GM21381 (cell line): ENCODE results near the gene MICU1.
"Not testable (repeated sequence)": the region's sequence is repeated elsewhere in the genome, so short reads cannot be mapped to it uniquely, and the experiment has no call there.

Source experiments
- ATAC-seq: cut with Tn5 transposase; IDR thresholded peaks from one replicate; pipeline ENCODE4 v1.9.1; 2021; ENCODE audit warnings: mild to moderate bottlenecking, moderate library complexity; ENCODE audit not compliant: unreplicated experiment

Gene MICU1

GRCh38 chr10:72332423-72333111, 293.3 kb downstream of the MICU1 start:
- ATAC-seq: no peak

DNA sequence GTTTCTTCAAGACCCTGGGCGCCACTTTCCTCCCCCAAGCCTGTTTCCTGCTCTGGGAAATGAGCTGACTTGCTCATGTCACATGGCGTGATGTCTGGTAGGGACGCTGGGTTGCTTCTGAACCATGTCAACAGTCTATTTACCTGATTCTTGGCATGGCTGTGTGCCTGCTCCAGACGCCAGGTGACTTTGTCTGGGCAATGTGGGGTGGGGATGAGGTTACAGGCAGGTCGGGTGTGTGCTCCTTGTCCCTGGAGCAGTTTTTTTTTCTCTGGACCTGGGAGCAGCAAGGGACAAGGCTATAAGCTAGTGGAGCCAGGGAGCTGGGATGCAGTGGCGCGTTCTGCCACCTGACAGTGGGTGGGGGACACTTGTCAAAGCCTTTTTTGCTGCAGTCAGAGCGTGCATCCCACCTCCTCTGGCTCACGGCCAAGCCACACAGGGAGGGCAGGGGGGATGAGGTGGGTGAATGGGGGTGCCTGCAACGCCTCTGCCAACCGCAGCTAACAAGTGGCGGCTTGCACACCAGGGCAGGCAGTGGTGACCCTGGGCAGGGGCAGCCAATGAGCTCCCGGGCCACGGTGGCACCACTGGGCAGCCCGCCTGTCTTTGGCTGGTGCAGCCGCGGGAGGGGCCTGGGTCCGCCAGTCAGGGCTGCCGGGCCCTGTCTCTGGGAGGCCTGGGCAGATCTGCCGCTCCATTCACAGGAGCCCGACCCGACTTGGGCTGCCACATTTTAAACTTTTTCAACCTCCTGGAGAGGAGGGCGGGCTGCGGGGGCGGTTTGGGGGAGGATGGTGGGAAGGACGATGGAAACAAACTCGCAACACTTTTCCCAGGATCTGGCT, 294.1 kb downstream of the MICU1 start:
- peak; percentile 53 for ATAC-seq

DNA sequence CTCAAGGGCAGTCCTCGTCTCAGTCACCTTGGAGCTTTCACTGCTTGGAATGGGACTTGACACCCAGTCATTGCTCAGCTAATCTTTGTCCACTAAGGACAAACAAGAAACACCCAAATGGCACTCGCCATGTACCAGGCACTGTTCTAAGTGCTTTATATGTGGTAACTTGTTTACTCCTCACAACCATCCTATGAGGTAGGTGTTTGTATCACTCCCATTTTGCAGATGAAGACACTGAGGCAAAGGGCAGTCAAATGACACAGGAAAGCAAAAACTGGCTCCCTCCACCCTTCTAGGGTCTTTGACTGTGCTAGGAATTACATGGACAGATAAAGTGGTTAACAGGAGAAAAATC, 295.8 kb downstream of the MICU1 start:
- ATAC-seq: no peak

GRCh38 chr10:72329290-72330068, 296.4 kb downstream of the MICU1 start:
- no peak for ATAC-seq

DNA sequence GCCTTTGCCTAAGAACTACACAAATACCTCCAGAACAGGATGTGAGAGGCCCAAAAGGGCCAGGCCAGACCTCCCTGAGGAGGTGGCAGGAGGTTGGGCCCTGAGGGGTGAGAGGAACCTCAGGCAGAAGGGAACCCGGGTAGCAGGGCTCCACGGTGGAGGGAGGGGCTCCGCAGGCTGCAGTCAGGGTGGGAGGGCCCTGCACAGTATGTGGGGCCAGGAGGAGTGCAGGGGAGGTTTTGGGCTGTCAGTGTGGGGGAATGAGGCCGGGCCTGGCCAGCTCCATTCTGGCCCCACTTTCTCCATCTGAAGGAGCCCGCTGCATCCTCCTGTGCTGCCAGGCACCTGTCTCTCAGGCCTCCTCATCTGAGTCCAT, 297.1 kb downstream of the MICU1 start:
- ATAC-seq: no peak

DNA sequence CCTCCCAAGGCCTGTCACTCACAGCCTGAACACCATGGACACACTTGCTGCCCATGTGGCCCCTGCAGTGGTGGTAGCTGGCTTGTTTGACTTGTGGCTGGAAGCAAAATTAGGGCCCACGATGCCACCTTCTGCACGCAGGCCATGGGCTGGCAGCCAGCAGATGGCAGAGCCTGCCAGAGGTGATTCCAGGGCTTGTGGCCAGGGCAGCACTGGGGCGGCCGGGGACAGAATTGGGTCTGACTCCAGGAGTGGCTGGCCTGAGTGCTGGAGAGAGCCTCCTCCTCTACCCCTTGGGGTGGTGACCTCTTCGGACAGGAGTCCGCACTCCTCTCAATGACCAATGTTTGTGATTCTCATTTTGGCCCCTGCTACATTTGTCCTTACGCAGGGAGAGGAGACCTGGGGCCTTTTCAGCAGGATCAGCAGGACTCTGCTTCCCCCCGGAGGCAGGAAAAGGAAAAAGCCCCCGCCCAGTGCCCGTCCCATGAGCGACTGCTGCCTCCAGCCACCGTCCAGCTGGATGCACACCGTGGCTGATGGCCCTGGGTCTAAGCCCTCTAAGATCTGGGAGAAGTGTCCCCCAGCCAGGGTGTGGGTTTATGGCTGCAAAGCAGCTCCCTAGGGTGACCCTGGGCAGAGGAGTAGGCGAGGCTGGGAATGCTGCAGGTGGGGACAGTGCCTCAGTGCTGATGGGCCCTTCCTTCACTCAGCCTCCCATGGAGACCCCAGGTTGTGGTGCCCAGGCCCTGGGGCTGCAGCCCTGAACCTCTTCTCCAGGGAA, 297.6 kb downstream of the MICU1 start:
- no peak for ATAC-seq

GRCh38 chr10:72326665-72327603, 298.9 kb downstream of the MICU1 start:
- ATAC-seq: not testable (repeated sequence)

GRCh38 chr10:72325243-72326175, 300.4 kb downstream of the MICU1 start:
- ATAC-seq: not testable (repeated sequence)

- no peak for ATAC-seq
Measured at GRCh38 chr10:72323771-72324191, 302.1 kb downstream of the MICU1 start.

DNA sequence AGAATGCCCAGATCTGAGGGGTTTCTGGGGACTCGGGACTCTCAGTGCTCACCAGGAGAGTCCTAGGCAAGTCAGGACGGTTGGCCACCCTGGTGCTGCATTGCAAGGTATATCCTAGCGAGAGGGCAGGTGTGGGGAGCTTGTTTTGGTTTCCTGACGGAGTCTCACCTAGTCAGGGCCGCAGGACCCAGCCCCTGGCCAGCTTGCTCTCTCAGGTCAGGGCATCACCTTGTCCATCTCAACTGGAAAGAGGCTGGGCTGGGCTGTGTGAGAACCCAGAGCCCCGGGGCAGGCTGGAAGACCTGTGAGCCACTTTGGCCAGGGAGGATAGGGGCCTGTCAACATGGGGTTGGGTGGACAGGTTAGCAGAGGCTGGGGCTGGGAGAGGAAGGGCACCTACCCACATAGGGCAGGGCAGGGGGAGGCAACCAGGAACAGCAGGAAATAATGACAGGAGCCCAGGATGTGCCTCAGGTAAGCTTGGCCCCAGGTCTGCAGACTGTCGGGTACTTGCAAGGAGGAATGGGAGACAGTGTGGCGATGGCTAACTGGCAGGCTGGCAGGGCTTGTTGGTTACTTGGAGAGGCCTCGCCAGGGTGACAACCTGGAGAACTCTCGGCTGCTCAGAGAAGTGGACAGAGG, 302.6 kb downstream of the MICU1 start:
- no peak for ATAC-seq

DNA sequence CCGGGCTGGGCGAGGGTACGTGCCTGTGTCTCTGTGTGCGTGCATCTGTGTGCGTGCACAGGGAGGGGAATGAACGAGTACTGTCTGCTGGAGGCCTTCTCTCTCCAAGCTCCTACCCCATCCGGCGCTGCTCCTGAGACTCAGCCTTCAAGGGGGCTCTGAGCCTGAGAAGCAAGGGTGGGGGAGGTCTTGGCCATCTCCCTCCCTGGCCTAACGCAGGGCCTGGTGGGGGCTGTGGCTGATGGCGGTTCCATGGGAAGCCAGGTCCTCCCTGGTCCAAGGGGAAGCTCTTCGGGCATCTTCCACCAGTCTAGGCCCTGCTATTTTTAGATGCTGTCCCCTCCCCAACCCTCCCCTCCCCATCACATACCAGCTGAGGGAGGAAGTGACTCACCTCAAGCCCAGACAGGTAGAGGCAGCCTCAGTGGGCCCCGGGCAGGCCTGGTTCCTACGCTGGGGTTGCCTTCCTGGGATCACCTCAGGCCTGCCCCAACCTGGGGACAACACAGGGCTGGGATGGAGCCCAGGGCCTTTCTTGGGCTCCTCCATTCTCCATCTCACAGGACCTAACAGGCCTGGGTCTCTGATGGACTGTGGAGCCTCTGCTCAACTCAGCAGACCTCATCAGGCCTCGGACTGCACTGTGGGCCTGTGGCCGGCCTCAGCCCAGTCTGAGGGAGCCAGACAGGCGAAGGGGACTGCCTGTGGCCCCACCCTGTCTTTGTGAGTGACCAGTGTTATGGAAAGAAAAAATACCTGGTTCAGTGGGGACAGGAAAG, 303.4 kb downstream of the MICU1 start:
- ATAC-seq: no peak

DNA sequence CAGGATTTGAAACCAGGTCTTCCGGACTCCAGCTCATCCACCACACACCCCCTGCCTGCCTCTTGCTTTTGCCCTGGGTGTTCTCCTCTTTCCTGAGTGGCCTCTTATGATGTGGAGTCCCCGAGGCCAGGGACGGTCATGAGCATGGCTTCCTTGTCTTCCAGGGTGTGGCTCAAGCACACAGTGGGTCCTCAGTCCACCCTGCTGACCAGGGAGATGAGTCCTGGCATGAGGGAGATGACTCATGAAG, 303.9 kb downstream of the MICU1 start:
- ATAC-seq: no peak

- ATAC-seq: no peak
Measured at GRCh38 chr10:72321248-72322029, 304.4 kb downstream of the MICU1 start.

- peak; percentile 50 for ATAC-seq
Measured at GRCh38 chr10:72320676-72321247, 305.1 kb downstream of the MICU1 start.

- peak; percentile 67 for ATAC-seq
Measured at GRCh38 chr10:72319416-72320254, 306.2 kb downstream of the MICU1 start.
